Glutamatergic neuron (in vitro differentiated cells): ENCODE results near the gene HRC. TPM values are rescaled to one million over a fixed set of nuclear protein-coding genes. Genes with fewer than 3 reads are reported as not detected.

Experiments used
- DNase-seq: peaks from one replicate; pipeline ENCODE4 v3.0.0; 2022
- H3K27ac Mint-ChIP-seq: one replicate; pipeline ENCODE4 v1.8.0; 2020; ENCODE audit warnings: mild to moderate bottlenecking, mixed read lengths, inconsistent platforms; ENCODE audit not compliant: unreplicated experiment
- H3K27me3 Mint-ChIP-seq: one replicate; pipeline ENCODE4 v1.8.0; 2020; ENCODE audit warnings: mild to moderate bottlenecking, moderate library complexity, mixed read lengths, inconsistent platforms; ENCODE audit not compliant: unreplicated experiment
- H3K36me3 Mint-ChIP-seq: one replicate; pipeline ENCODE4 v1.8.0; 2020; ENCODE audit warnings: mild to moderate bottlenecking, mixed read lengths, inconsistent platforms; ENCODE audit not compliant: unreplicated experiment
- H3K4me1 Mint-ChIP-seq: one replicate; pipeline ENCODE4 v1.8.0; 2020; ENCODE audit warnings: mild to moderate bottlenecking, low read depth, mixed read lengths, inconsistent platforms; ENCODE audit not compliant: unreplicated experiment
- H3K4me3 Mint-ChIP-seq: one replicate; pipeline ENCODE4 v1.8.0; 2020; ENCODE audit warnings: mild to moderate bottlenecking, mixed read lengths, inconsistent platforms; ENCODE audit not compliant: unreplicated experiment
- H3K9me3 Mint-ChIP-seq: one replicate; pipeline ENCODE4 v1.8.0; 2020; ENCODE audit warnings: mild to moderate bottlenecking, moderate library complexity, mixed read lengths, inconsistent platforms; ENCODE audit not compliant: unreplicated experiment
- CTCF ChIP-seq: fragments of 200-600 bp; sonication (generic); IDR thresholded peaks from one replicate; pipeline ENCODE4 v1.5.0; 2021; ENCODE audit not compliant: partially characterized antibody, unreplicated experiment
- total RNA-seq: library from RNA; stranded (reverse); fragmentation: NEBNext Ultra II Directional; extraction: Animal tissue kit (Norgen Biotek cat#: 25700); gene quantifications from one replicate; pipeline ENCODE4 v1.2.1, GENCODE V29; 2021; ENCODE audit not compliant: unreplicated experiment

HRC gene
- total RNA-seq, 1 donor from 2014 or later = 26.6 TPM

- H3K4me3 Mint-ChIP-seq = peak overlapping the region; percentile 79
- peaks cover 24% of the 10 kb centered on the region for H3K4me1 Mint-ChIP-seq
- peaks cover 20% of the 10 kb centered on the region for H3K9me3 Mint-ChIP-seq
- peaks cover 19% of the 10 kb centered on the region for H3K27me3 Mint-ChIP-seq
- no peaks in the 10 kb centered on the region for H3K36me3 Mint-ChIP-seq
- DNase-seq = peak; percentile 92
- peak; percentile 96 for TF ChIP-seq CTCF
- H3K27ac Mint-ChIP-seq = peak overlapping the region; percentile 88
These were observed 9.4 kb downstream of the HRC start for GRCh38 chr19:49145573-49146407.

GRCh38 chr19:49142866-49143335 lies 12.3 kb downstream of the HRC start:
- Mint-ChIP-seq H3K27ac (peak overlapping the region; percentile 79), H3K9me3 (peaks cover 16% of the 10 kb centered on the region), H3K36me3 (peaks cover under 1% of the 10 kb centered on the region), H3K4me1 (peaks cover 21% of the 10 kb centered on the region), H3K27me3 (peaks cover 19% of the 10 kb centered on the region), H3K4me3 (peak overlapping the region; percentile 89)
- DNase-seq = peak; percentile 97
- no peak for TF ChIP-seq CTCF

GRCh38 chr19:49141352-49141751 lies 13.8 kb downstream of the HRC start:
- H3K36me3 Mint-ChIP-seq = peaks cover 12% of the 10 kb centered on the region
- TF ChIP-seq CTCF = no peak
- DNase-seq = no peak
- peaks cover 21% of the 10 kb centered on the region for H3K4me1 Mint-ChIP-seq
- H3K4me3 Mint-ChIP-seq = peak overlapping the region; percentile 42
- H3K27me3 Mint-ChIP-seq = peaks cover 21% of the 10 kb centered on the region
- H3K9me3 Mint-ChIP-seq = peaks cover 16% of the 10 kb centered on the region
- no peak overlapping the region for H3K27ac Mint-ChIP-seq

GRCh38 chr19:49140951-49141350 lies 14.2 kb downstream of the HRC start:
- Mint-ChIP-seq H3K36me3 (peaks cover 12% of the 10 kb centered on the region), H3K4me1 (peaks cover 19% of the 10 kb centered on the region), H3K4me3 (peak overlapping the region; percentile 42)

More at GRCh38 chr19:49140951-49141350, 14.2 kb downstream of the HRC start:
- no peak for DNase-seq
- TF ChIP-seq CTCF = no peak
- Mint-ChIP-seq H3K9me3 (peaks cover 15% of the 10 kb centered on the region), H3K27me3 (peaks cover 21% of the 10 kb centered on the region), H3K27ac (no peak overlapping the region)
